CD8-positive, alpha-beta memory T cell (primary cell): ENCODE data around the gene C6orf132. TPM values are rescaled to one million over a fixed set of nuclear protein-coding genes. Genes with fewer than 3 reads are reported as not detected.
"Not testable (repeated sequence)": the region's sequence is repeated elsewhere in the genome, so short reads cannot be mapped to it uniquely, and the experiment has no call there.

Source experiments
- CTCF ChIA-PET: fragments of 350-600 bp; sonication (Branson Sonifier 250); formaldehyde crosslinking; loops from one replicate; lab custom pipeline; 2021; ENCODE audit warnings: antibody characterized with exemption; lab: Charles Lee
- POLR2A ChIA-PET: fragments of 350-600 bp; sonication (Branson Sonifier 250); formaldehyde crosslinking; loops from one replicate; lab custom pipeline; 2021; ENCODE audit warnings: antibody characterized with exemption; lab: Charles Lee
- DNase-seq, 5 donors: peaks; one replicate each; pipeline versions ENCODE4 v3.0.0 to v3.0.0-alpha.2; 2020 to 2022; ENCODE audit warnings: mixed read lengths in 1 of 5
- H3K27ac ChIP-seq: one replicate; pipeline ENCODE4 v1.7.0; 2013; ENCODE audit warnings: low read depth, mild to moderate bottlenecking, low read length, moderate library complexity
- H3K27me3 ChIP-seq: 2 replicates; pipeline ENCODE4 v1.7.0; 2013; ENCODE audit warnings: low read length, mild to moderate bottlenecking; ENCODE audit not compliant: insufficient read depth, poor library complexity, severe bottlenecking
- H3K36me3 ChIP-seq: 2 replicates; pipeline ENCODE4 v1.7.0; 2013; ENCODE audit warnings: mild to moderate bottlenecking, low read length, moderate library complexity; ENCODE audit not compliant: insufficient read depth
- H3K4me1 ChIP-seq: 2 replicates; pipeline ENCODE4 v1.7.0; 2013; ENCODE audit warnings: mild to moderate bottlenecking, low read length, moderate library complexity; ENCODE audit not compliant: insufficient read depth
- H3K4me3 ChIP-seq: 2 replicates; pipeline ENCODE4 v1.7.0; 2013; ENCODE audit warnings: mild to moderate bottlenecking, low read length
- H3K9me3 ChIP-seq: 2 replicates; pipeline ENCODE4 v1.7.0; 2013; ENCODE audit warnings: mild to moderate bottlenecking, low read length
- H3K27ac Mint-ChIP-seq, 8 donors: one replicate each; pipeline ENCODE4 v1.8.0; 2020 to 2021; ENCODE audit warnings: mixed read lengths in 8 of 8, mild to moderate bottlenecking in 6 of 8, inconsistent platforms in 3 of 8, moderate library complexity in 3 of 8
- H3K27me3 Mint-ChIP-seq, 2 donors: one replicate each; pipeline ENCODE4 v1.8.0; 2020 to 2021; ENCODE audit warnings: mixed read lengths in 2 of 2, mild to moderate bottlenecking in 1 of 2, moderate library complexity in 1 of 2
- H3K36me3 Mint-ChIP-seq, 3 donors: one replicate each; pipeline ENCODE4 v1.8.0; 2020 to 2021; ENCODE audit warnings: mixed read lengths in 3 of 3, inconsistent platforms in 1 of 3, mild to moderate bottlenecking in 1 of 3
- H3K4me1 Mint-ChIP-seq, 3 donors: one replicate each; pipeline ENCODE4 v1.8.0; 2020 to 2021; ENCODE audit warnings: mixed read lengths in 3 of 3, inconsistent platforms in 1 of 3, mild to moderate bottlenecking in 1 of 3
- H3K4me3 Mint-ChIP-seq, 7 donors: one replicate each; pipeline ENCODE4 v1.8.0; 2020 to 2021; ENCODE audit warnings: mixed read lengths in 7 of 7, mild to moderate bottlenecking in 6 of 7, moderate library complexity in 4 of 7, inconsistent platforms in 2 of 7
- H3K9me3 Mint-ChIP-seq, 5 donors: one replicate each; pipeline ENCODE4 v1.8.0; 2020 to 2022; ENCODE audit warnings: mixed read lengths in 5 of 5, mild to moderate bottlenecking in 3 of 5, moderate library complexity in 2 of 5, inconsistent platforms in 1 of 5
- polyA plus RNA-seq: library from polyadenylated mRNA; unstranded; fragments of 300-500 nt; fragmentation: Illumina TruSeq; gene quantifications from one replicate; pipeline ENCODE4 v1.2.3, GENCODE V29; 2021
- total RNA-seq, 2 experiments: library from RNA; stranded (reverse); gene quantifications; one replicate each; pipeline ENCODE4 v1.2.3, GENCODE V29; 2021

The C6orf132 gene
- total and polyA plus RNA-seq, 3 experiments from 2014 or later = 0.15 to 0.16 TPM; not detected in 1

DNA sequence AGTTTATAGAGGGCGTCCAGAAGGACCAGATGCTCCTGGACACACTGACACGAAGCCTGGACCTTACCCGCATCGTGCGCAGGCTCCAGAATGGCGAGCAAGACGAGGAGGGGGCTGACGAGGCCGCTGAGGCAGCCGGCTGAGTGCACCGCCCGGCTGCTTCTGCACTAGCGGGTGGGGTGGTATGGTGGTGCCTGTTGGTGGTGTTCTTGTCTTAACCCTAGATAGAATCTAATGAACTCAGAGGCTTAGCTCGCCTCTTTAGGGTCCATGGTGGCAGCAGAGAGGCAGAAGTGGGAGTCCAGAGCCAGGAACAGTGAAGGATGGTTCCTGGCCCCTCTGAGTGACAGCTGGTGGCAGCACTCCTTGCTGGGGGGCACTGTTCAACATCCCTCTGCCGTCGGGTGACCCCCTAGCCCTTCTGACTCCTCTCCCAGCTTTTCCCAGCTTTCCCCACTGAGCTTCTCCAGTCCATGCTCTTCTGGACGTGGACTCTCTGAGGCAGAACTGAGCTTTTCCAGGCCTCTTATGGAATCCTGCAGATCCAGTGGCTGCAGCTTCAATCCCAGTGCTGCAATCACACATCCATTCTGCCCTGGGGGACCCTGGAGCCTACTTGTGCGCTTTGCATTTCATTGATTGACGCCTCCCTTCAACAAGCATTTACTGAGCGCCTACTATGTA, 37.0 kb upstream of the C6orf132 start:
- no peaks in the 10 kb centered on the region for H3K36me3 Mint-ChIP-seq
- no peak for DNase-seq
- H3K27me3 Mint-ChIP-seq = peaks cover 6 to 18% of the 10 kb centered on the region in 2 donors
- ChIA-PET CTCF (no interaction called here), POLR2A (no interaction called here)
- Histone ChIP-seq H3K27ac (no peak overlapping the region), H3K9me3 (no peaks in the 10 kb centered on the region), H3K36me3 (no peaks in the 10 kb centered on the region), H3K4me1 (no peaks in the 10 kb centered on the region), H3K27me3 (no peaks in the 10 kb centered on the region), H3K4me3 (no peak overlapping the region)
- H3K9me3 Mint-ChIP-seq = no peaks in the 10 kb centered on the region
- no peak overlapping the region for H3K4me3 Mint-ChIP-seq
- H3K4me1 Mint-ChIP-seq = peaks cover 0 to 7% (median 0%) of the 10 kb centered on the region in 3 donors
- no peak overlapping the region for H3K27ac Mint-ChIP-seq

- peaks cover 6 to 13% of the 10 kb centered on the region in 2 donors for H3K27me3 Mint-ChIP-seq
- Histone ChIP-seq H3K27ac (no peak overlapping the region), H3K36me3 (no peaks in the 10 kb centered on the region), H3K4me3 (no peak overlapping the region), H3K4me1 (no peaks in the 10 kb centered on the region), H3K27me3 (no peaks in the 10 kb centered on the region), H3K9me3 (no peaks in the 10 kb centered on the region)
- no peaks in the 10 kb centered on the region for H3K9me3 Mint-ChIP-seq
- no peaks in the 10 kb centered on the region for H3K36me3 Mint-ChIP-seq
- POLR2A ChIA-PET = interaction anchor here (0.6 kb wide), 1 partner anchor 126 kb away, joined by 3 read pairs; no protein-coding TSS in a partner anchor
- peaks cover 0 to 7% (median 0%) of the 10 kb centered on the region in 3 donors for H3K4me1 Mint-ChIP-seq
- no peak overlapping the region for H3K27ac Mint-ChIP-seq
- DNase-seq = peak in 1 of 5 donors; percentile 6
- CTCF ChIA-PET = interaction anchor here (0.7 kb wide), 1 partner anchor 10 kb away, joined by 3 read pairs; no protein-coding TSS in a partner anchor
- H3K4me3 Mint-ChIP-seq = peak overlapping the region in 1 of 7 donors; percentile 17
Measured at GRCh38 chr6:42177514-42178364, 35.3 kb upstream of the C6orf132 start.

- H3K4me1 ChIP-seq = no peaks in the 10 kb centered on the region
- H3K4me3 Mint-ChIP-seq = no peak overlapping the region
- H3K27me3 ChIP-seq = no peaks in the 10 kb centered on the region
- H3K27ac ChIP-seq = no peak overlapping the region
- no peak overlapping the region for H3K4me3 ChIP-seq
- peaks cover 0 to 7% (median 0%) of the 10 kb centered on the region in 3 donors for H3K4me1 Mint-ChIP-seq
- peaks cover 6 to 13% of the 10 kb centered on the region in 2 donors for H3K27me3 Mint-ChIP-seq
- no peaks in the 10 kb centered on the region for H3K9me3 ChIP-seq
- CTCF ChIA-PET = interaction anchor here (0.7 kb wide), 1 partner anchor 10 kb away, joined by 3 read pairs; no protein-coding TSS in a partner anchor
- POLR2A ChIA-PET = no interaction called here
- no peaks in the 10 kb centered on the region for H3K9me3 Mint-ChIP-seq
- no peak for DNase-seq
- H3K36me3 Mint-ChIP-seq = no peaks in the 10 kb centered on the region
- no peak overlapping the region for H3K27ac Mint-ChIP-seq
- H3K36me3 ChIP-seq = no peaks in the 10 kb centered on the region
Measured at GRCh38 chr6:42176981-42177380, 34.6 kb upstream of the C6orf132 start.

- ChIA-PET CTCF (no interaction called here), POLR2A (no interaction called here)
- Mint-ChIP-seq H3K9me3 (no peaks in the 10 kb centered on the region), H3K27ac (no peak overlapping the region), H3K36me3 (no peaks in the 10 kb centered on the region), H3K4me1 (peaks cover 0 to 7% (median 0%) of the 10 kb centered on the region in 3 donors), H3K4me3 (no peak overlapping the region), H3K27me3 (peaks cover 6 to 11% of the 10 kb centered on the region in 2 donors)
- no peaks in the 10 kb centered on the region for H3K36me3 ChIP-seq
- H3K4me3 ChIP-seq = no peak overlapping the region
- no peaks in the 10 kb centered on the region for H3K27me3 ChIP-seq
- no peak overlapping the region for H3K27ac ChIP-seq
- no peaks in the 10 kb centered on the region for H3K4me1 ChIP-seq
- H3K9me3 ChIP-seq = no peaks in the 10 kb centered on the region
- DNase-seq = no peak
Measured at GRCh38 chr6:42175860-42176259, 33.4 kb upstream of the C6orf132 start.

- Histone ChIP-seq H3K27ac (no peak within 1 kb of the TSS), H3K36me3 (no peaks in the 10 kb centered on the region), H3K4me1 (no peaks in the 10 kb centered on the region), H3K27me3 (no peaks in the 10 kb centered on the region), H3K9me3 (no peaks in the 10 kb centered on the region), H3K4me3 (no peak within 1 kb of the TSS)
- POLR2A ChIA-PET = no interaction called here
- peak within 1 kb of the TSS in 1 of 8 donors; percentile 92 for H3K27ac Mint-ChIP-seq
- H3K4me1 Mint-ChIP-seq = peaks cover 0 to 4% (median 0%) of the 10 kb centered on the region in 3 donors
- peaks cover 3 to 6% of the 10 kb centered on the region in 2 donors for H3K27me3 Mint-ChIP-seq
- H3K9me3 Mint-ChIP-seq = no peaks in the 10 kb centered on the region
- no peak within 1 kb of the TSS for H3K4me3 Mint-ChIP-seq
- CTCF ChIA-PET = interaction anchor here (1.1 kb wide), 1 partner anchor 327 kb away, joined by 3 read pairs; no protein-coding TSS in a partner anchor
- DNase-seq = no peak
- H3K36me3 Mint-ChIP-seq = no peaks in the 10 kb centered on the region
Measured at GRCh38 chr6:42173101-42173500, 30.7 kb upstream of the C6orf132 start, which contains the start of gene GUCA1A. Gene GUCA1A (plus strand): TSS chr6:42173364. CDS start chr6:42173614, 250 bp downstream.

DNA sequence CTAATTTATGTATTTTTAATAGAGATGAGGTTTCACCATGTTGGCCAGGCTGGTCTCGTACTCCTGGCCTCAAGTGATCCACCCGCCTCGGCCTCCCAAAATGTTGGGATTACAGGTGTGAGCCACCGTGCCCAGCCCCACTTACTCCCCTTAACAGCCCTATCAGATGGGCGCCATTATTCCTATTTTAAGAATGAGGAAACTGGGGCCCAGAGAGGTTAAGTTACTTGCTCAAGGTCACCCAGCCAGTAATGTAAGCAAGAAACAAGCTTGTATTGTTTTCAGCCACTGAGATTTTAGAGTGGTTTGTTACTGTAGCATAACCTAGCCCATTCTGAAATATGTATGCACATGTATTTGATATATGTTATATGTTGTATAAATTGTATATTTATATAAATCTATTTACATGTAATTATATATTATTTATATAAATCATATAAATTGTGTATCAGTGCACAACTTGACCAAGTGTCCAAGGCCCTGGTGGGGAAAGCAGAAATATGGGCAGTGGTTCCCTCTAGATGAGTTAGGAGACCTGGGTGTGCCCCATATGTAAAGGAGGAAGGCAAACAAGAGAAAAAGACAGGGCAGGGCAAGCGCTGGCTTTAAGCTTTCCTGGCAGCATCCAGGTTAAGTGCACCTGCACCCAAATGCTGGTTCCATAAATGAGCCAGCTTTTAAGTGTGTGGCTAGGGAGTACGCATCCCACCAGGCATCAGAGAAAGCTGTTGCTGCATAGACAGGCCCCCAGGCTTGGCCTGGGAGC, 29.6 kb upstream of the C6orf132 start:
- no peaks in the 10 kb centered on the region for H3K36me3 Mint-ChIP-seq
- Histone ChIP-seq H3K36me3 (no peaks in the 10 kb centered on the region), H3K9me3 (no peaks in the 10 kb centered on the region), H3K27ac (no peak overlapping the region), H3K27me3 (no peaks in the 10 kb centered on the region), H3K4me3 (no peak overlapping the region), H3K4me1 (no peaks in the 10 kb centered on the region)
- no peak overlapping the region for H3K4me3 Mint-ChIP-seq
- POLR2A ChIA-PET = no interaction called here
- H3K27ac Mint-ChIP-seq = peak overlapping the region in 1 of 8 donors; percentile 92
- H3K4me1 Mint-ChIP-seq = no peaks in the 10 kb centered on the region
- CTCF ChIA-PET = no interaction called here
- H3K9me3 Mint-ChIP-seq = no peaks in the 10 kb centered on the region
- no peak for DNase-seq
- H3K27me3 Mint-ChIP-seq = peaks cover 3 to 10% of the 10 kb centered on the region in 2 donors

DNA sequence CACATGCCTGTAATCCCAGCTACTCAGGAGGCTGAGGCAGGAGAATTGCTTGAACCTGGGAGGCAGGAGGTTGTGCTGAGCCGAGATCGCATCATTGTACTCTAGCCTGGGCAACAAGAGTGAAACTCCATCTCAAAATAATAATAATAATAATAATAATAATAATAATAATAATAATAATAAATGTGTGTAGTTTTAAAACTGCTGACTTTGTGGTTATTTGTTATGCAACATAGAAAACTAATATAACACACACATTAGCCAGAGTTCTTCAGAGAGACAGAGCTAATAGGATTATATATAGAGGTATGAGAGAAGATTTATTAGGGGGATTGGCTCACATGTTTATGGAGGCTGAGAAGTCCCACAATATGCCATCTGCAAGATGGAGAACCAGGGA, 27.4 kb upstream of the C6orf132 start:
- H3K4me3 Mint-ChIP-seq, H3K9me3 Mint-ChIP-seq, DNase-seq, H3K36me3 ChIP-seq, H3K27ac ChIP-seq, H3K36me3 Mint-ChIP-seq, H3K4me3 ChIP-seq, H3K4me1 ChIP-seq, H3K9me3 ChIP-seq, POLR2A ChIA-PET, H3K27me3 ChIP-seq, H3K4me1 Mint-ChIP-seq: not testable (repeated sequence)
- H3K27me3 Mint-ChIP-seq = peaks cover 12 to 16% of the 10 kb centered on the region in 2 donors
- peak overlapping the region in 1 of 8 donors; percentile 7 for H3K27ac Mint-ChIP-seq
- CTCF ChIA-PET = interaction anchor here (1.8 to 2.2 kb wide), 2 partner anchors 65 to 378 kb away, joined by 5 to 7 read pairs; no protein-coding TSS in a partner anchor
